ENCODE measurements around the gene MMP24OS. TPM values are rescaled to one million over a fixed set of nuclear protein-coding genes. Genes with fewer than 3 reads are reported as not detected.

MMP24OS gene
- polyA plus RNA-seq, 1 experiment = 47.6 TPM

- DNase-seq (ENCODE audit: low read depth) = peak; percentile 97
- ChIA-PET CTCF (interaction anchor here (0.5 to 15.0 kb wide), 19 partner anchors 9 to 285 kb away, joined by 3 to 392 read pairs (median 4); partner anchors contain the start of genes CEP250, EIF6, GDF5 and UQCC1), POLR2A (interaction anchor here (1.0 to 1.4 kb wide), 2 partner anchors 21 to 149 kb away, joined by 3 to 6 read pairs; partner anchors contain the start of genes CEP250 and EIF6)
- Histone ChIP-seq H3K4me3 (ENCODE audit: low read depth, low read length) (no peak overlapping the region), H3K27me3 (ENCODE audit: control insufficient read depth, insufficient read depth, low read length) (no peaks in the 10 kb centered on the region), H3K36me3 (ENCODE audit: control insufficient read depth, insufficient read depth, low read length) (no peaks in the 10 kb centered on the region; the same call in 1 of the 2 replicates)
- TF ChIP-seq CTCF (IDR thresholded peaks at IDR 0.05; ENCODE audit: insufficient read depth, low read depth, low read length) = no peak
Measured at GRCh38 chr20:35305682-35306556, 28.0 kb upstream of the MMP24OS start.

DNA sequence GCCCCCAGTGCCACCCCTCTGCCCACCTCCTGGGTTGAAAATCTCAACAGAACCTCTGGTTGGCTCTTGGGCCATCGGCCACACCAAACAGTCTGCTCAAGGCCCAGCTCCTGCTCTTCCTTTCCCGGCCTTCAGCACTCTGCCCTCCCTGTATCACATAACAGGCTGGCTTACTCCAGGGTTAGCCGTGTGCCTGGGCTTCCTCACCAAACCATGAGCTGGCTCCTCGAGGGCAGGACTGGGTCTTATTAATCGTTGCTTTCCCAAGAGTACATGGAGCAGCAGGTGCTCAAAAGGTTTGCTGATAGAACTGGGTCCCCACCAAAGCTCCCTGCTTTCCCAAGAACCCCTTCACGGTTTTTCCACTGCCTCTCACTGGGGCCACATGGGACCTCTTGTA, 27.0 kb upstream of the MMP24OS start:
- no peak for TF ChIP-seq CTCF (IDR thresholded peaks at IDR 0.05; ENCODE audit: insufficient read depth, low read depth, low read length)
- CTCF ChIA-PET = interaction anchor here (0.5 to 15.0 kb wide), 21 partner anchors 8 to 358 kb away, joined by 3 to 392 read pairs (median 6); partner anchors contain the start of genes CEP250, EIF6 and GDF5
- POLR2A ChIA-PET = interaction anchor here (0.6 to 1.0 kb wide), 2 partner anchors 54 to 150 kb away, joined by 5 to 6 read pairs; partner anchors contain the start of gene CEP250
- no peak overlapping the region for H3K4me3 ChIP-seq (ENCODE audit: low read depth, low read length)
- no peak for DNase-seq (ENCODE audit: low read depth)
- H3K36me3 ChIP-seq (ENCODE audit: control insufficient read depth, insufficient read depth, low read length) = no peaks in the 10 kb centered on the region; the same call in 1 of the 2 replicates
- no peaks in the 10 kb centered on the region for H3K27me3 ChIP-seq (ENCODE audit: control insufficient read depth, insufficient read depth, low read length)

DNA sequence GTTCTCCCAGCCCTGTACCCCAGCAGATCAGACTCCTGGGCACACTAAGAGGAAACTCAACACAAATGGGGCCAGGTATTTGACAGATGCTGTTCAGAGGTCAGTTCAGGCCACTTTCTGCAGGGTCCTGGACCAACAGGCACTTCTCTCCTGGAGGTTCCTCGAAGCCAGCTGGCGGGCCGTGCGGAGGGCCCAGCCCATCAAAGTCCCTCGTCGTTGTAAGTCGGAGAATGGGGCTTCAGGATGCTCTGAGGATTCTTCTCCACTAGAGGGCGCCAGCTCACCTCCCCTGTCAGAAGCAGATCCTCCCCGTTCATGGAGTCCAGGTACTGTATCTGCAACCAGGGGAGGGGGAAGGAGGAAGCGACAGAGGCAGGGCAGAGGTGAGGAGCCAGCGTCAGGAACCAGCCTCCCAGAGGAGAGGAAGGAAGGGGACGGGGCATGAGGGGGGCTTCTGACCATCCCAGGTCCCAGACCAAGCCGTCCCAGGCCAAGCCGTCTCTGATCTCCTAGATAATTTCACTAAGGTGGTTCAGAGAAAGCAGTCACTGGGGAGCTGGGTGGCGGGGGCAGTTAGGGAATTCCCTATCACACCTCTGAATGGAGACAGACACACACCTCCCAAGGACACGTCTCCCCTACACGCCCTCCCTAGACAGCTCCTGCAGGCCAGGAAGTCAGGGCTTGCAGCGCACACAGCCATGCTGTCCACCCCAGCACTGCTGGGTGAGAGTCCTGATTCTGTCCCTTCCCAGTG, 26.0 kb upstream of the MMP24OS start:
- no peak for DNase-seq (ENCODE audit: low read depth)
- peak; percentile 95 for TF ChIP-seq CTCF (IDR thresholded peaks at IDR 0.05; ENCODE audit: insufficient read depth, low read depth, low read length)
- no peaks in the 10 kb centered on the region for H3K27me3 ChIP-seq (ENCODE audit: control insufficient read depth, insufficient read depth, low read length)
- H3K4me3 ChIP-seq (ENCODE audit: low read depth, low read length) = no peak overlapping the region
- POLR2A ChIA-PET = no interaction called here
- CTCF ChIA-PET = interaction anchor here (0.7 to 15.0 kb wide), 31 partner anchors 9 to 220 kb away, joined by 3 to 392 read pairs (median 6); partner anchors contain the start of genes CEP250, EIF6, GDF5 and MMP24OS
- H3K36me3 ChIP-seq (ENCODE audit: control insufficient read depth, insufficient read depth, low read length) = no peaks in the 10 kb centered on the region; the same call in 1 of the 2 replicates

DNA sequence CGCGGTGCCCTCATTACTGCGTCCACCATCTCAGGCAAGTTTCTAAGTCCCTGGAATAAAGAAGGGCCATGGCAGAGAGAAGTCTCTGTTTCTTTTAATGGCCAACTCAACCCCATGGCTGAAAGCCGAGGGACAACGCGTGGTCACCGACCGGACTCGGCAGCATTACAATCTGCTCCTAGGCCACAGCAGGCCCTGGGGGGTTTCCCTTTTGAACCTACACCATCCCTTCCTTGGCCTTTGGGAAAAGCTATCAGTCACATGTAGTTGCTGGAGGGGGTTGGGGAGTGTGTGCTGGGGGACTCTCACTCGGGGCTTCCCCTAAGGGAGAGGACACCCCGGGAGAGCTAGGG, 25.4 kb upstream of the MMP24OS start:
- H3K36me3 ChIP-seq (ENCODE audit: control insufficient read depth, insufficient read depth, low read length) = no peaks in the 10 kb centered on the region; the same call in 1 of the 2 replicates
- H3K27me3 ChIP-seq (ENCODE audit: control insufficient read depth, insufficient read depth, low read length) = no peaks in the 10 kb centered on the region
- no peak for TF ChIP-seq CTCF (IDR thresholded peaks at IDR 0.05; ENCODE audit: insufficient read depth, low read depth, low read length)
- CTCF ChIA-PET = interaction anchor here (0.9 to 15.0 kb wide), 24 partner anchors 9 to 220 kb away, joined by 3 to 392 read pairs (median 8); partner anchors contain the start of genes CEP250, EIF6, GDF5 and MMP24OS
- no peak overlapping the region for H3K4me3 ChIP-seq (ENCODE audit: low read depth, low read length)
- DNase-seq (ENCODE audit: low read depth) = no peak
- POLR2A ChIA-PET = no interaction called here

All from BJ (cell line).